Endothelial cell of umbilical vein (primary cell): ENCODE measurements around the gene TNFRSF21. TPM values are rescaled to one million over a fixed set of nuclear protein-coding genes. Genes with fewer than 3 reads are reported as not detected.

Experiments used
- BruUV-seq: library from RNA; stranded (reverse); fragments of 400-500 nt; replicated peaks from 2 replicates; lab custom pipeline; 2021; lab: Mats Ljungman, UMichigan
- CTCF ChIA-PET: fragments of 300-600, 350-600 bp; sonication (Branson Sonifier 250); formaldehyde crosslinking; loops from one replicate; lab custom pipeline; 2021; ENCODE audit warnings: antibody characterized with exemption, inconsistent platforms; lab: Charles Lee
- POLR2A ChIA-PET: fragments of 300-600, 350-600 bp; sonication (Branson Sonifier 250); formaldehyde crosslinking; loops from one replicate; lab custom pipeline; 2021; ENCODE audit warnings: antibody characterized with exemption, inconsistent platforms; lab: Charles Lee
- DNase-seq: peaks from one replicate; pipeline ENCODE4 v3.0.0-alpha.2; 2011; ENCODE audit warnings: low read depth, low spot score
- FAIRE-seq: peaks from 2 replicates; lab custom pipeline; 2011; peaks lifted over from hg19 to GRCh38; lab: Jason Lieb, UNC
- H2AFZ ChIP-seq: 2 replicates; pipeline ENCODE4 v1.6.0; 2012; ENCODE audit warnings: low read depth, low read length, control low read depth, inconsistent platforms
- H3K27ac ChIP-seq: 2 replicates; pipeline ENCODE4 v1.5.1; 2011; ENCODE audit warnings: low read depth, mild to moderate bottlenecking, control low read depth, low read length, moderate library complexity; ENCODE audit not compliant: insufficient read depth
- H3K27me3 ChIP-seq, 2 experiments: 2 replicates each; pipeline versions ENCODE4 v1.6.0 to v1.6.1; 2011; ENCODE audit warnings: low read length in 2 of 2, mixed read lengths in 1 of 2; ENCODE audit not compliant: control insufficient read depth in 2 of 2, insufficient read depth in 2 of 2
- H3K36me3 ChIP-seq, 2 experiments: 2 replicates in 1 of 2; 3 replicates in 1 of 2; pipeline ENCODE4 v1.5.1; 2011; ENCODE audit warnings: low read length in 2 of 2, mild to moderate bottlenecking in 1 of 2, moderate library complexity in 1 of 2; ENCODE audit not compliant: control insufficient read depth in 2 of 2, insufficient read depth in 2 of 2; ENCODE audit errors: extremely low read depth in 1 of 2
- H3K4me1 ChIP-seq: 3 replicates; pipeline ENCODE4 v1.5.1; 2011; ENCODE audit warnings: mild to moderate bottlenecking, low read length; ENCODE audit not compliant: control insufficient read depth, insufficient read depth; ENCODE audit errors: extremely low read depth
- H3K4me2 ChIP-seq: 2 replicates; pipeline ENCODE4 v1.6.1; 2011; ENCODE audit warnings: low read length, control low read depth, mixed read lengths; ENCODE audit not compliant: insufficient read depth
- H3K4me3 ChIP-seq, 3 experiments: fragments of 200-600 bp in 1 of 3; sonication (generic), shearing (Covaris generic) in 1 of 3; replicated peaks in 1 of 3; 2 replicates each; pipeline ENCODE4 v1.5.1; 2011 to 2016; ENCODE audit warnings: control low read depth in 3 of 3, low read length in 3 of 3, mild to moderate bottlenecking in 2 of 3, inconsistent platforms in 1 of 3, low read depth in 1 of 3, moderate library complexity in 1 of 3; ENCODE audit not compliant: insufficient read depth in 1 of 3
- H3K79me2 ChIP-seq: 2 replicates; pipeline ENCODE4 v1.6.0; 2012; ENCODE audit warnings: low read length, inconsistent platforms; ENCODE audit not compliant: control insufficient read depth, insufficient read depth
- H3K9ac ChIP-seq: replicated peaks from 2 replicates; pipeline ENCODE3; 2011; ENCODE audit warnings: low read length, control low read depth; ENCODE audit not compliant: insufficient read depth; ENCODE audit errors: extremely low read depth
- H3K9me1 ChIP-seq: replicated peaks from 3 replicates; pipeline ENCODE4 v1.6.0; 2011; ENCODE audit warnings: mild to moderate bottlenecking, low read length; ENCODE audit not compliant: control insufficient read depth, insufficient read depth; ENCODE audit errors: extremely low read depth
- H3K9me3 ChIP-seq: replicated peaks from 2 replicates; pipeline ENCODE4 v1.5.1; 2012; ENCODE audit warnings: low read length, inconsistent platforms; ENCODE audit not compliant: control insufficient read depth, insufficient read depth
- H4K20me1 ChIP-seq: replicated peaks from 2 replicates; pipeline ENCODE3; 2011; ENCODE audit warnings: mild to moderate bottlenecking, low read length; ENCODE audit not compliant: control insufficient read depth, insufficient read depth; ENCODE audit errors: extremely low read depth
- CTCF ChIP-seq, 2 donors: IDR thresholded peaks; 1 replicate in 1 of 2; 2 replicates in 1 of 2; pipeline ENCODE4 v1.5.1; 2011; ENCODE audit warnings: low read length in 2 of 2, mild to moderate bottlenecking in 2 of 2, moderate library complexity in 2 of 2, control low read depth in 1 of 2, inconsistent platforms in 1 of 2, low read depth in 1 of 2; ENCODE audit not compliant: insufficient read depth in 1 of 2; ENCODE audit errors: extremely low read depth in 1 of 2
- EZH2 ChIP-seq: IDR thresholded peaks from 2 replicates; pipeline ENCODE4 v1.6.1; 2012; ENCODE audit warnings: borderline replicate concordance, low read depth, mild to moderate bottlenecking, moderate library complexity, low read length, inconsistent platforms; ENCODE audit not compliant: severe bottlenecking
- FOS ChIP-seq: IDR thresholded peaks from 2 replicates; pipeline ENCODE4 v1.6.1; 2011; ENCODE audit warnings: mild to moderate bottlenecking, low read length, moderate library complexity, borderline replicate concordance; ENCODE audit not compliant: insufficient read depth
- GATA2 ChIP-seq: IDR thresholded peaks from 2 replicates; pipeline ENCODE4 v1.7.0; 2011; ENCODE audit warnings: low read depth, mild to moderate bottlenecking, moderate library complexity, mixed read lengths, low read length; ENCODE audit not compliant: insufficient read length, insufficient read depth
- JUN ChIP-seq: IDR thresholded peaks from 2 replicates; pipeline ENCODE4 v1.6.1; 2011; ENCODE audit warnings: borderline replicate concordance, low read depth; ENCODE audit not compliant: insufficient read length, insufficient read depth
- MAX ChIP-seq: IDR thresholded peaks from 2 replicates; pipeline ENCODE4 v1.6.1; 2011; ENCODE audit not compliant: insufficient read depth, insufficient read length
- MYC ChIP-seq: IDR thresholded peaks from one replicate; pipeline ENCODE4 v1.6.1; 2011; ENCODE audit warnings: mild to moderate bottlenecking, low read depth, low read length
- POLR2A ChIP-seq: IDR thresholded peaks from 2 replicates; pipeline ENCODE4 v1.6.1; 2012; ENCODE audit warnings: low read depth, mild to moderate bottlenecking, control low read depth, low read length
- POLR2AphosphoS5 ChIP-seq: IDR thresholded peaks from 2 replicates; pipeline ENCODE4 v1.6.1; 2012; ENCODE audit warnings: low read depth, mild to moderate bottlenecking, control low read depth, low read length, moderate library complexity; ENCODE audit not compliant: insufficient read depth
- dilution Hi-C: fragments of 300-500 bp; cut with MboI; formaldehyde crosslinking; loops from one replicate; pipeline ENCODE4 v1.15.0; 2019; ENCODE audit warnings: low sequenced_read_pairs; ENCODE audit not compliant: extremely low pct_ligation_motif_present
- intact Hi-C: fragments of 100-400 bp; cut with micrococcal nuclease; formaldehyde crosslinking; loops from one replicate; pipeline ENCODE4 v1.10.0; 2022
- polyA plus RNA-seq, 4 experiments: library from polyadenylated mRNA; depleted of rRNA in 3 of 4; stranded (reverse) in 3 of 4; unstranded in 1 of 4; fragments of >200 nt; gene quantifications; 2 replicates each; pipeline versions ENCODE4 v1.2.1 to v1.2.3, GENCODE V29; 2011 to 2012; ENCODE audit warnings: missing spikeins in 1 of 4
- total RNA-seq: library from RNA; stranded (reverse); gene quantifications from 2 replicates; pipeline ENCODE4 v1.2.3, GENCODE V29; 2021

Gene TNFRSF21
- total and polyA plus RNA-seq, 2 donors (not counting 3 experiments of a cell fraction or from before 2014, with no cell fraction given), result 26.0 to 40.6 TPM

- BruUV-seq, result no TSS peak
- H3K9me1 ChIP-seq, result no peaks in the 10 kb centered on the region
- H3K27ac ChIP-seq, result peak overlapping the region; percentile 76
- no peaks in the 10 kb centered on the region for H3K36me3 ChIP-seq
- no peaks in the 10 kb centered on the region for H3K79me2 ChIP-seq
- H3K9me3 ChIP-seq, result no peaks in the 10 kb centered on the region
- no peaks in the 10 kb centered on the region for H4K20me1 ChIP-seq
- H2AFZ ChIP-seq, result peak overlapping the region; percentile 26
- no peaks in the 10 kb centered on the region for H3K27me3 ChIP-seq
- POLR2A ChIA-PET, result no interaction called here
- FAIRE-seq (peak; percentile 90), DNase-seq (peak; percentile 97)
- CTCF ChIA-PET, result interaction anchor here (0.7 to 1.8 kb wide), 7 partner anchors 8 to 416 kb away, joined by 3 to 9 read pairs (median 3); no protein-coding TSS in a partner anchor
- H3K4me3 ChIP-seq, result no peak overlapping the region
- peak overlapping the region; percentile 46 for H3K9ac ChIP-seq
- H3K4me1 ChIP-seq, result peaks cover 63% of the 10 kb centered on the region
- dilution Hi-C loops, result no loop called here
- intact Hi-C loops, result loop anchor here (1.0 to 10.0 kb wide), 5 partner anchors 45 to 1220 kb away; partner anchors contain the start of gene TNFRSF21
- peak overlapping the region; percentile 69 for H3K4me2 ChIP-seq
- TF ChIP-seq POLR2A (no peak), FOS (no peak), MAX (no peak), CTCF (IDR thresholded peaks at IDR 0.05; ENCODE audit: extremely low read depth in 1 of 2, insufficient read depth in 1 of 2, low read depth in 1 of 2, low read length in 2 of 2) (no peak), EZH2 (no peak), MYC (no peak), POLR2AphosphoS5 (no peak), JUN (no peak), GATA2 (no peak)
These were observed 44.9 kb downstream of the TNFRSF21 start for GRCh38 chr6:47264775-47265184.
